Body of pancreas (tissue), 4 donors: ENCODE data around the gene SRGAP1. TPM values are rescaled to one million over a fixed set of nuclear protein-coding genes. Genes with fewer than 3 reads are reported as not detected.

ENCODE experiments used
- ATAC-seq: fragments of 150-250 bp; one replicate; pipeline ENCODE4 v1.9.1; 2016
- DNase-seq, 4 donors: peaks; one replicate each; pipeline ENCODE4 v3.0.0-alpha.2; 2019
- H3K27ac ChIP-seq, 4 donors: fragments of 200-600 bp; sonication (generic); 1 replicate in 3 of 4; 2 replicates in 1 of 4; pipeline versions ENCODE4 v1.5.1 to v1.6.1; 2016 to 2019; ENCODE audit warnings: mild to moderate bottlenecking in 1 of 4, mixed read lengths in 1 of 4, moderate library complexity in 1 of 4
- H3K27me3 ChIP-seq, 2 donors: fragments of 200-600 bp; sonication (generic); one replicate each; pipeline ENCODE4 v1.6.0; 2016; ENCODE audit warnings: mild to moderate bottlenecking in 1 of 2
- H3K36me3 ChIP-seq, 2 donors: fragments of 200-600 bp; sonication (generic); replicated peaks in 1 of 2; 2 replicates each; pipeline ENCODE4 v1.5.1; 2016; ENCODE audit warnings: low read depth in 2 of 2; ENCODE audit not compliant: insufficient read depth in 1 of 2
- H3K4me1 ChIP-seq: fragments of 200-600 bp; sonication (generic); one replicate; pipeline ENCODE4 v1.6.0; 2016
- H3K4me3 ChIP-seq, 2 donors: fragments of 200-600 bp; sonication (generic); 1 replicate in 1 of 2; 2 replicates in 1 of 2; pipeline ENCODE4 v1.5.1; 2016 to 2019
- H3K9me3 ChIP-seq, 3 donors: fragments of 200-600 bp; sonication (generic); 1 replicate in 2 of 3; 2 replicates in 1 of 3; pipeline ENCODE4 v1.5.1; 2016
- POLR2A ChIP-seq, 3 donors: fragments of 450-650 bp; IDR thresholded peaks; one replicate each; pipeline ENCODE4 v1.6.1; 2016; ENCODE audit warnings: antibody characterized with exemption in 3 of 3, mild to moderate bottlenecking in 2 of 3
- WGBS, 2 donors: methylation state at CpG; one replicate each; pipeline ENCODE4 v1.1.5; 2017; 5-methylcytosine and 5-hydroxymethylcytosine counted together
- intact Hi-C: fragments of 100-400 bp; cut with DNase I; formaldehyde crosslinking; loops from one replicate; pipeline ENCODE4 v1.15.1; 2023
- total RNA-seq, 2 donors: library from RNA; depleted of rRNA; stranded (reverse); fragments of >200 nt; gene quantifications; one replicate each; pipeline ENCODE4 v1.1.0, GENCODE V29; 2016
- TF ChIP-seq, protein P1 (sequence below), 7 experiments: fragments of 450-650 bp in 4 of 7; fragments of 200-600 bp in 3 of 7; sonication (generic) in 3 of 7; IDR thresholded peaks; one replicate each; pipeline ENCODE4 v1.5.1; 2016 to 2019; ENCODE audit warnings: antibody characterized with exemption in 7 of 7

The SRGAP1 gene
- total RNA-seq, 2 donors from 2014 or later: 8.8 to 14.8 TPM

DNA sequence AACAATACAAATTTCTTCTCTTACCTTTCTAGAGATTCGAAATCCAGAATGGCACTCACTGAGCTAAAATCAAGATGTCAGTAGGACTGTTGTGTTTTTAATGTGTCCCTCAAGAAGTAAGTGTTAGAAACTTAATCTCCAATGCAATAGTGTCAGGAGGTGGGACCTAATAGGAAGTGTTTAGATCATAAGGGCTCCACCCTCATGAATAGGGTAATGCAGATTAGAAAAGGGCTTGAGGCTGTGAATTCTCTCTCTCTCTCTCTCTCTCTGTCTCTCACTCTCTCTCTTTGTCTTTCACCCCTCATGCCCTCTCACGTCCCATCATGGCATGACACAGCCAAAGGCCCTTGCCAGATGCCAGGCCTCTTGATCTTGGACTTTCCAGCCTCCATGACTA is 15.6 kb upstream of the SRGAP1 start:
- Histone ChIP-seq H3K27ac (no peak overlapping the region), H3K36me3 (no peaks in the 10 kb centered on the region), H3K4me3 (no peak overlapping the region), H3K9me3 (peaks cover 0 to 10% (median 0%) of the 10 kb centered on the region in 3 donors), H3K27me3 (no peaks in the 10 kb centered on the region), H3K4me1 (no peaks in the 10 kb centered on the region)
- ATAC-seq (no peak), DNase-seq (no peak)
- intact Hi-C loops: no loop called here
- 87 to 92% methylated on average over 2 of the region's 2 CpGs for WGBS, 2 donors
- TF ChIP-seq, protein P1, sequence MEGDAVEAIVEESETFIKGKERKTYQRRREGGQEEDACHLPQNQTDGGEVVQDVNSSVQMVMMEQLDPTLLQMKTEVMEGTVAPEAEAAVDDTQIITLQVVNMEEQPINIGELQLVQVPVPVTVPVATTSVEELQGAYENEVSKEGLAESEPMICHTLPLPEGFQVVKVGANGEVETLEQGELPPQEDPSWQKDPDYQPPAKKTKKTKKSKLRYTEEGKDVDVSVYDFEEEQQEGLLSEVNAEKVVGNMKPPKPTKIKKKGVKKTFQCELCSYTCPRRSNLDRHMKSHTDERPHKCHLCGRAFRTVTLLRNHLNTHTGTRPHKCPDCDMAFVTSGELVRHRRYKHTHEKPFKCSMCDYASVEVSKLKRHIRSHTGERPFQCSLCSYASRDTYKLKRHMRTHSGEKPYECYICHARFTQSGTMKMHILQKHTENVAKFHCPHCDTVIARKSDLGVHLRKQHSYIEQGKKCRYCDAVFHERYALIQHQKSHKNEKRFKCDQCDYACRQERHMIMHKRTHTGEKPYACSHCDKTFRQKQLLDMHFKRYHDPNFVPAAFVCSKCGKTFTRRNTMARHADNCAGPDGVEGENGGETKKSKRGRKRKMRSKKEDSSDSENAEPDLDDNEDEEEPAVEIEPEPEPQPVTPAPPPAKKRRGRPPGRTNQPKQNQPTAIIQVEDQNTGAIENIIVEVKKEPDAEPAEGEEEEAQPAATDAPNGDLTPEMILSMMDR (IDR thresholded peaks at IDR 0.05): no peak

GRCh38 chr12:63836046-63836445 is 8.5 kb upstream of the SRGAP1 start:
- Histone ChIP-seq H3K4me3 (no peak overlapping the region), H3K36me3 (no peaks in the 10 kb centered on the region), H3K27ac (no peak overlapping the region), H3K27me3 (no peaks in the 10 kb centered on the region), H3K9me3 (no peaks in the 10 kb centered on the region), H3K4me1 (no peaks in the 10 kb centered on the region)
- no peak for TF ChIP-seq POLR2A (IDR thresholded peaks at IDR 0.05)
- TF ChIP-seq, protein P1 (IDR thresholded peaks at IDR 0.05): no peak
- ATAC-seq (no peak), DNase-seq (no peak)
- intact Hi-C loops: loop anchor here (5.0 to 10.0 kb wide), 2 partner anchors 349 to 421 kb away; no protein-coding TSS in a partner anchor
- WGBS, 2 donors: 62 to 70% methylated on average over 2 of the region's 2 CpGs

- no peaks in the 10 kb centered on the region for H3K9me3 ChIP-seq
- no peak for ATAC-seq
- 60 to 69% methylated on average over 3 of the region's 3 CpGs for WGBS, 2 donors
- H3K27ac ChIP-seq: no peak overlapping the region
- TF ChIP-seq, protein P1 (IDR thresholded peaks at IDR 0.05): no peak
- no peak for TF ChIP-seq POLR2A (IDR thresholded peaks at IDR 0.05)
- no peaks in the 10 kb centered on the region for H3K27me3 ChIP-seq
- intact Hi-C loops: loop anchor here (5.0 to 10.0 kb wide), 2 partner anchors 348 to 420 kb away; no protein-coding TSS in a partner anchor
- no peaks in the 10 kb centered on the region for H3K4me1 ChIP-seq
- no peak for DNase-seq
- no peaks in the 10 kb centered on the region for H3K36me3 ChIP-seq
- H3K4me3 ChIP-seq: no peak overlapping the region
Measured at GRCh38 chr12:63836936-63837335, 7.6 kb upstream of the SRGAP1 start.

- Histone ChIP-seq H3K9me3 (no peaks in the 10 kb centered on the region), H3K4me3 (no peak overlapping the region), H3K27me3 (no peaks in the 10 kb centered on the region), H3K4me1 (no peaks in the 10 kb centered on the region), H3K27ac (no peak overlapping the region), H3K36me3 (no peaks in the 10 kb centered on the region)
- ATAC-seq (no peak), DNase-seq (no peak)
- 83 to 87% methylated on average over 9 of the region's 9 CpGs for WGBS, 2 donors
- intact Hi-C loops: loop anchor here (5.0 to 10.0 kb wide), 2 partner anchors 346 to 419 kb away; no protein-coding TSS in a partner anchor
- TF ChIP-seq POLR2A (IDR thresholded peaks at IDR 0.05): no peak
- TF ChIP-seq, protein P1 (IDR thresholded peaks at IDR 0.05): no peak
Measured at GRCh38 chr12:63838411-63838810, 6.1 kb upstream of the SRGAP1 start.

DNA sequence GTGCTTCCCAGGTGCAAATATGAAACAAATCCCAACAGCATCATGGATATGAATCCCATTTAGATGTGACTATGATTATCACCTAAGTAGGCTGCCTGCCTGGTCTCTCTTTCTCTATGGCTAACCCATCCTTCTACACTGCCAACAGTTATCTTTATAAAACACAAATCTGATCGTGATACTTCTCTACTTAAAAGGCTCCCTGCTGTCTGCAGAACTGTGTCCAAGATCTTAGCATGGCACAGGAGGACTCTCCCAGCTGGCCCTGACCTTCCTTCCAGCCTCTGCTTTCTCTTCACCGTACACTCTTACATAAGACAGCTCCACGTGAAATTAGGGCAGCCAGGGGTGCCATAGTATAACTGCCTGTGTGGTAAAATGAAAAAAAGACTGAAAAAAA is 3.5 kb upstream of the SRGAP1 start:
- Histone ChIP-seq H3K36me3 (no peaks in the 10 kb centered on the region), H3K9me3 (no peaks in the 10 kb centered on the region), H3K4me3 (no peak overlapping the region), H3K27me3 (no peaks in the 10 kb centered on the region), H3K4me1 (peaks cover 4% of the 10 kb centered on the region), H3K27ac (no peak overlapping the region)
- intact Hi-C loops: no loop called here
- TF ChIP-seq, protein P1 (IDR thresholded peaks at IDR 0.05): no peak
- no peak for TF ChIP-seq POLR2A (IDR thresholded peaks at IDR 0.05)
- WGBS, 2 donors: 28 to 39% methylated on average over 3 of the region's 3 CpGs
- ATAC-seq: no peak
- DNase-seq: no peak
